HG02610 (cell line): ENCODE measurements around the gene OVOL1.

Experiments used
- ATAC-seq: cut with Tn5 transposase; IDR thresholded peaks from one replicate; pipeline ENCODE4 v1.9.1; 2021; ENCODE audit warnings: mild to moderate bottlenecking, moderate library complexity; ENCODE audit not compliant: unreplicated experiment

OVOL1 gene

GRCh38 chr11:65790902-65791650, 4.2 kb downstream of the OVOL1 start:
- no peak for ATAC-seq

- peak; percentile 70 for ATAC-seq
Measured at GRCh38 chr11:65791719-65792213, 4.9 kb downstream of the OVOL1 start.

GRCh38 chr11:65792456-65792855, 5.6 kb downstream of the OVOL1 start:
- no peak for ATAC-seq

GRCh38 chr11:65793144-65793581, 6.3 kb downstream of the OVOL1 start:
- ATAC-seq = no peak

- no peak for ATAC-seq
Measured at GRCh38 chr11:65793625-65794400, 7.0 kb downstream of the OVOL1 start.

GRCh38 chr11:65794570-65795510, 8.0 kb downstream of the OVOL1 start:
- ATAC-seq = no peak

GRCh38 chr11:65796726-65797601, 10.1 kb downstream of the OVOL1 start:
- no peak for ATAC-seq

- no peak for ATAC-seq
Measured at GRCh38 chr11:65797711-65798110, 10.8 kb downstream of the OVOL1 start.

- no peak for ATAC-seq
Measured at GRCh38 chr11:65798882-65799281, 12.0 kb downstream of the OVOL1 start.

- ATAC-seq = no peak
Measured at GRCh38 chr11:65801153-65801987, 14.5 kb downstream of the OVOL1 start.

GRCh38 chr11:65802841-65803240, 16.0 kb downstream of the OVOL1 start:
- no peak for ATAC-seq

- no peak for ATAC-seq
Measured at GRCh38 chr11:65803797-65804492, 17.1 kb downstream of the OVOL1 start.

- no peak for ATAC-seq
Measured at GRCh38 chr11:65806979-65807378, 20.1 kb downstream of the OVOL1 start.

GRCh38 chr11:65808744-65809341, 22.0 kb downstream of the OVOL1 start:
- ATAC-seq = no peak

- ATAC-seq = no peak
Measured at GRCh38 chr11:65809496-65809895, 22.6 kb downstream of the OVOL1 start.

- no peak for ATAC-seq
Measured at GRCh38 chr11:65810046-65810868, 23.4 kb downstream of the OVOL1 start.

- no peak for ATAC-seq
Measured at GRCh38 chr11:65811764-65812475, 25.1 kb downstream of the OVOL1 start.
